ENCODE data around the gene MUCL3.
"Not testable (repeated sequence)": the region's sequence is repeated elsewhere in the genome, so short reads cannot be mapped to it uniquely, and the experiment has no call there.

Gene MUCL3, protein sequence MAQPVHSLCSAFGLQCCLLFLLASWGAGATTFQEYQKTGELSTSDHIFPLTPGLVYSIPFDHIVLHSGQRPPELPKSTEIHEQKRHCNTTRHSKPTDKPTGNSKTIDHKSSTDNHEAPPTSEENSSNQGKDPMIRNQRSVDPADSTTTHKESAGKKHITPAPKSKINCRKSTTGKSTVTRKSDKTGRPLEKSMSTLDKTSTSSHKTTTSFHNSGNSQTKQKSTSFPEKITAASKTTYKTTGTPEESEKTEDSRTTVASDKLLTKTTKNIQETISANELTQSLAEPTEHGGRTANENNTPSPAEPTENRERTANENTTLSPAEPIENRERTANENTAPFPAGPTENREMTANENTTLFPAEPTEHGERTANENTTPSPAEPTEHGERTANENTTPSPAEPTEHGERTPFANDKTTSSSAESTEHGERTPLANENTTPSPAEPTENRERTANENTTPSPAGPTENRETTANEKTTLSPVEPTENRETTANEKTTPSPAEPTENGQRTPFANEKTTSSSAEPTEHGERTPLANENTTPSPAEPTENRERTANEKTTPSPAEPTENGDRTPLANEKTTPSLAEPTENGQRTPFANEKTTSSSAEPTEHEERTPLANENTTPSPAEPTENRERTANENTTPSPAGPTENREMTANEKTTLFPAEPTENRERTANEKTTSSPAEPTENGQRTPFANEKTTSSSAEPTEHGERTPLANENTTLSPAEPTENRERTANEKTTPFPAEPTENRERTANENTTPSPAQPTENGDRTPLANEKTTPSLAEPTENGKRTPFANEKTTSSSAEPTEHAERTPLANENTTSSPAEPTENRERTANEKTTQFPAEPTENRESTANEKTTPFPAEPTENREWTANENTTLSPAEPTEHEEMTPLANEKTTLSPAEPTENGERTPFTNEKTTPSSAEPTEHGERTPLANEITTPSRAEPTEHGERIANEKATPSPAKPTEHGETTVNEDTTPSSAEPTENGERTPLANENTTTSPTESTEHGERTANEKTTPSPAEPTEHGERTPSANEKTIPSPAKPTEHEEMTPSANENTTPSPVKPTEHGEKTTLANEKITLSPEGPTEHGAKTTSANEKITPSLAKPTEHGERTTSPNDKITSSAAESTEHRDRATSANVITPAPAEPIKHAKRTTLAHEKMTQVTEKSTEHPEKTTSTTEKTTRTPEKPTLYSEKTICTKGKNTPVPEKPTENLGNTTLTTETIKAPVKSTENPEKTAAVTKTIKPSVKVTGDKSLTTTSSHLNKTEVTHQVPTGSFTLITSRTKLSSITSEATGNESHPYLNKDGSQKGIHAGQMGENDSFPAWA (N-terminal part only)

GRCh38 chr6:30940361-30940986 is at the start of gene MUCL3:
Gene MUCL3 (plus strand): TSS chr6:30940973. CDS start chr6:30941000, 27 bp downstream.
- in situ Hi-C loops (cut with MboI; ENCODE audit: low sequenced_read_pairs), result loop anchor here (25.0 kb wide), 1 partner anchor 122 kb away; no protein-coding TSS in a partner anchor

- in situ Hi-C loops (cut with MboI; ENCODE audit: low sequenced_read_pairs), result no loop called here
Measured at GRCh38 chr6:30891450-30891723, 49.4 kb upstream of the MUCL3 start.

- in situ Hi-C loops (cut with MboI; ENCODE audit: low sequenced_read_pairs), result no loop called here
Measured at GRCh38 chr6:30891816-30892538, 48.8 kb upstream of the MUCL3 start.

DNA sequence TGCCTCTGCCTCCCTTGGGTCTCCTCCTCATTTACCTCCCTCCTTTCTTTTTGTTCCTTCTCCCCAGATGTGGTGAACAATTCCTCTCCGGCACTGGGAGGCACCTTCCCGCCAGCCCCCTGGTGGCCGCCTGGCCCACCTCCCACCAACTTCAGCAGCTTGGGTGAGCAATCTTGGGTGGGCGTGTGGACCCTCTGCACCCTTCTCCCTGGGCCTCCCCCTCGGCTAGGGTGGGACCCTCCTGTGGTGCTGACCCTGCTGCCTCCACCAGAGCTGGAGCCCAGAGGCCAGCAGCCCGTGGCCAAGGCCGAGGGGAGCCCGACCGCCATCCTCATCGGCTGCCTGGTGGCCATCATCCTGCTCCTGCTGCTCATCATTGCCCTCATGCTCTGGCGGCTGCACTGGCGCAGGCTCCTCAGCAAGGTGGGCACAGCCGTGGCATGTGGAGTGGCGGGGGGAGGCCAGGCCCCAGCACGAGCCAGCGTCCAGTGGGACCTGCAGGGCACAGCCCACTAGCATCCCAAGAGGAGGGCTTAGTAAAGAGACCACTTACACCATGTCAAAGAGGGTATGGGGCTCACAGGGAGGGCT is 47.7 kb upstream of the MUCL3 start:
- in situ Hi-C loops (cut with MboI; ENCODE audit: low sequenced_read_pairs), result no loop called here

- in situ Hi-C loops (cut with MboI; ENCODE audit: low sequenced_read_pairs), result no loop called here
Measured at GRCh38 chr6:30893666-30894065, 47.1 kb upstream of the MUCL3 start.

GRCh38 chr6:30894381-30894780 is 46.4 kb upstream of the MUCL3 start:
- in situ Hi-C loops (cut with MboI; ENCODE audit: low sequenced_read_pairs), result no loop called here

DNA sequence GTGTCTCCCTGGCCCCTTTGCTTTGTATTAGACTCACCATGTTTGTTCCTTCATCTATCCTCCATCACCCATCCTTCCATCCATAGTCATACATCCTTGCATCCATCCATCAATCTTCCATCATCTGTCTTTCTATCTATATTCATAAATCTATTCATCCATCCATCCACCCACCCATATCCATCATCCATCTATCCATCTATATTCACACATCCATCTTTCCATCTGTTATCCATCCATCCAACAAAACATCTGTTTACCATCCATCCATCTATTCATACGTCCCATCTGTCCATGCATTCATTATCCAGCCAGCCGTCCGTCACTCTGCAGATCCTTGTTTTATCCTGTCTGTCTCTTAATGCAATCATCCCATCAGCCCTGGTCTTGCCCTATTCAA is 45.8 kb upstream of the MUCL3 start:
- in situ Hi-C loops (cut with MboI; ENCODE audit: low sequenced_read_pairs), result no loop called here

DNA sequence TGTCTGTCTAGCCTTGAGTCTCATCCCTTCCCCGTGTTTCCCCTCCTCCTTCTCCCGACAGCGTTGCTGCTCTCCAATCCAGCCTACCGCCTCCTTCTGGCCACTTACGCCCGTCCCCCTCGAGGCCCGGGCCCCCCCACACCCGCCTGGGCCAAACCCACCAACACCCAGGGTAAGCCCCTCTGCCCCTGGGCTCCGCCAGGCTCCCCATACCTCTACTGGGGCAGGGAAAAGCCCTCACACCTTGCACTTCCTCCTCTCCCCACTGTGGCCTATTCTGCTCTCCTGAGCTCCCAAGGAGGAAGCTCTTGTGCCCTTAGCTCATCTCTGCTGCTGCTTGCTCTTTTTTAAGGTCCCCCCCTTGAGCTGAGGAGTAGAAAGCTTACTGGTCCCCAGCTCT is 45.4 kb upstream of the MUCL3 start:
- in situ Hi-C loops (cut with MboI; ENCODE audit: low sequenced_read_pairs), result no loop called here

DNA sequence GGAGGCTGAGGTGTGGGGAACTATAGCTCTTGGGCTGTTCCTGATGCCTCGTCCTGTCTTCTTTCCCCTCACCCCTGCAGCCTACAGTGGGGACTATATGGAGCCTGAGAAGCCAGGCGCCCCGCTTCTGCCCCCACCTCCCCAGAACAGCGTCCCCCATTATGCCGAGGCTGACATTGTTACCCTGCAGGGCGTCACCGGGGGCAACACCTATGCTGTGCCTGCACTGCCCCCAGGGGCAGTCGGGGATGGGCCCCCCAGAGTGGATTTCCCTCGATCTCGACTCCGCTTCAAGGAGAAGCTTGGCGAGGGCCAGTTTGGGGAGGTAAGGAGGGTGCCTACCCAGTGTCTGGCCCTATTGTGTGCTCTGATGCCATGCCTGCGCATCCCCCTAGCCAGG is 44.2 kb upstream of the MUCL3 start:
- in situ Hi-C loops (cut with MboI; ENCODE audit: low sequenced_read_pairs), result no loop called here

DNA sequence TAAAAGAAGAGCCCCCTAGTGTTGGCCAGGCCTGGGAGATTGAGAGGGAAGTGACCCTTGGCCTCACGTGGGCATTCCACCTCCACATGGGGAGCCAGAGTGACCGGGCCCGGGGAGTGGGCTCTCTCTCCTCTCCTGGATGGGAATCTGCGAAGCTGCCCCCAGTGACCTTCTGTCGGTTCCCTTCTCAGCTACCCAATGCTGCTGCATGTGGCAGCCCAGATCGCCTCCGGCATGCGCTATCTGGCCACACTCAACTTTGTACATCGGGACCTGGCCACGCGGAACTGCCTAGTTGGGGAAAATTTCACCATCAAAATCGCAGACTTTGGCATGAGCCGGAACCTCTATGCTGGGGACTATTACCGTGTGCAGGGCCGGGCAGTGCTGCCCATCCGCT is 42.9 kb upstream of the MUCL3 start:
- in situ Hi-C loops (cut with MboI; ENCODE audit: low sequenced_read_pairs), result no loop called here

- in situ Hi-C loops (cut with MboI; ENCODE audit: low sequenced_read_pairs), result no loop called here
Measured at GRCh38 chr6:30898750-30899360, 41.9 kb upstream of the MUCL3 start.

DNA sequence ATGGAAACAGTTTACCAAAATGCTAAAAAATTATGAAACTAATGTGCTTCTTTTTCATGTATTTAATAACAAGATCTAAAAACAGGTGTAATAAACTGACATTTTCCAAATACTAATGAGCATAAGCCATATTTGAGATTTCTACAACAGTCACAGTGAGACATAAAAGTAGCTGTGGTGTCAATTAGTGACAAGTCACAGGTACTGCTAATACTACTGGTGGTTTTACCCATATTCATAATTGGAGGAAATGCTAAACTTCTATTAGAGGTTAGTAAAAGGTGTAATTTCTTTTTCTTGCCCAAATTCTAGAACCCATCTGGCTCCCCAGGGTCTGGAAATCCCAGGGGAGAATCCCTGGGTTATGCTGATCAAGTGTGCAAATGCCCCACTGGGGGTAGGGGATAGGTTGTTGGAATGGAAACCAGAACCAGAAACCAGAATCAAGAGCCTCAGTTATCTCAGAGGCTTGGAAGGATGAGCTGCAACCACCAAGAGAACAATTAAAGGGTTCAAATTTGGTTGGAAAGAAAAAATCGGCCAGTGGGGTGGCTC is 39.8 kb upstream of the MUCL3 start:
- in situ Hi-C loops (cut with MboI; ENCODE audit: low sequenced_read_pairs), result no loop called here

DNA sequence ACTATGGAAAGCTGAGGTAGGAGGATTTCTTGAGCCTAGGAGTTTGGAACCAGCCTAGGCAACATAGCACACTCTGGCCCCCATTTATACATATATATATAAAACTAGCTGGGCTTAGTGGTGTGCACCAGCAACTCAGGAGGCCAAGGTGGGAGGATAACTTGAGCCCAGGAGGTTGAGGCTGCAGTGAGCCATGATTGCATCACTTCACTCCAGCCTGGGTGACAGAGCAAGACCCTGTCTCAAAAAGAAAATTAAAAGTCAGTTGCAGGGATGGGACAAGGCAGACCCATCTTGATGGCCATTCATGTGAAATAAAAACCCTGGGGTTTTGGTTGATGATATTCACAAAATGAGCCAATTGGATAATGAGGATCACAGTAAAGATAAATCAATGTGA is 39.3 kb upstream of the MUCL3 start:
- in situ Hi-C loops (cut with MboI; ENCODE audit: low sequenced_read_pairs), result no loop called here

DNA sequence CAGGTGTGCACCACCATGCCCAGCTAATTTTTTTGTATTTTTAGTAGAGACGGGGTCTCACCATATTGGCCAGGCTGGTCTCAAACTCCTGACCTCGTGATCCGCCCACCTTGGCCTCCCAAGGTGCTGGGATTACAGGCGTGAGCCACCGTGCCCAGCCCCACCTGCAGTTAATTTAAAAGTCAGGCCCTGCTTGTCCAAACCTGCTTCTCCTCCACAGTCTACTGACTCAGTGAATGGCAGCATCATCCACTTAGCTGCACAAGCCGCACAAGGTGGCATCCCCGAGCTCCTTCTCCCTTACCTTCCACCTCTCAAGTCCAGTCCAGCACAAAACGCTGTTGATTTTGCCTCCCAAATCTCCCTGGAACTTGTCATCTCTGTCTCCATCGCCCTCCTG is 38.6 kb upstream of the MUCL3 start:
- in situ Hi-C loops (cut with MboI; ENCODE audit: low sequenced_read_pairs), result not testable (repeated sequence)

DNA sequence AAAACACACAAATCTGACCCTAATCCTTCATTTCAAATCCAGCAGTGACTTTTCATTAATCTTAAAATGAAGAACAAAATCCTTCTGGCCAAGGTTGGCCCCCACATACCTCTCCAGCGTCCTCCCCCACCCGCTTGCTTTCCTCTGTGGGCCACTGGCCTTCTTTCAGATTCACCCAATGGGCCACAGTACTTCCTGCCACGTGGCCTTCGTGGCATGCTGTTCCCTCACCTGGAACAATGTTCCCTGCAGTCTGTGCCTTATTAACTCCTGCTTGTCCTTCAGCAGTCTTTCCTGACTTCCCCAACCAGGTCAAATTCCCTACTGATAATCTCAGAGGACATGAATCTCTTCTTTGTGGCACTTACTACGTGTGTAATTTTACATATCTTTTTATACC is 38.1 kb upstream of the MUCL3 start:
- in situ Hi-C loops (cut with MboI; ENCODE audit: low sequenced_read_pairs), result no loop called here

DNA sequence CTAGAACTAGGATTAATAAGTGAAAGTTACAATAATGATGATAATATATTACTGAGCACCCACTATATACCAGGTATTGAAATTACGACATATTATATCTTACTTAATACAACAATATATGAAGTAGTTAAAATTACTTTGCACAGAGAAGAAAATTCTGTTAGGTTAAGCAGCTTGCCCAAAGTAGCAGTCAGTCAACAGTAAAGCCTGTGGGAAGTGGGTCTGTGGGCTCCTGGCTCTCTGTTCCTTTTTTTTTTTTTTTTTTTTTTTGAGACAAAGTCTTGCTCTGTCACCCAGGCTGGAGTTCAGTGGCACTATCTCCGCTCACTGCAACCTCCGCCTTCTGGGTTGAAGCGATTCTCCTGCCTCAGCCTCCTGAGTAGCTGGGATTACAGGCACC is 37.5 kb upstream of the MUCL3 start:
- in situ Hi-C loops (cut with MboI; ENCODE audit: low sequenced_read_pairs), result no loop called here

GRCh38 chr6:30907290-30907757 is 33.4 kb upstream of the MUCL3 start:
- in situ Hi-C loops (cut with MboI; ENCODE audit: low sequenced_read_pairs), result not testable (repeated sequence)

GRCh38 chr6:30907758-30908591 is 32.8 kb upstream of the MUCL3 start, which contains the start of gene GTF2H4:
Gene GTF2H4 (plus strand): TSS chr6:30908207.
- in situ Hi-C loops (cut with MboI; ENCODE audit: low sequenced_read_pairs), result no loop called here

All from hTERT RPE-1 (cell line).